COLO668 (cell line): ENCODE results near the gene KCNS1.

Source experiments
- DNase-seq: peaks from one replicate; lab custom pipeline; 2025; ENCODE audit not compliant: unreplicated experiment; lab: John Stamatoyannopoulos, UW

KCNS1 gene

GRCh38 chr20:45110301-45110700 lies 9.4 kb upstream of the KCNS1 start:
- no peak for DNase-seq

GRCh38 chr20:45109634-45110033 lies 8.7 kb upstream of the KCNS1 start:
- no peak for DNase-seq

- DNase-seq = no peak
These were observed 4.4 kb upstream of the KCNS1 start for GRCh38 chr20:45105317-45105716.

GRCh38 chr20:45104786-45105185 lies 3.9 kb upstream of the KCNS1 start:
- no peak for DNase-seq

- DNase-seq = no peak
These were observed 2.1 kb upstream of the KCNS1 start for GRCh38 chr20:45103072-45103471.

GRCh38 chr20:45101333-45101850 lies 465 bp upstream of the KCNS1 start:
- no peak for DNase-seq

- DNase-seq = no peak
These were observed 2.7 kb downstream of the KCNS1 start for GRCh38 chr20:45098103-45098773.

GRCh38 chr20:45097485-45098102 lies 3.3 kb downstream of the KCNS1 start:
- DNase-seq = no peak

- no peak for DNase-seq
These were observed 4.1 kb downstream of the KCNS1 start for GRCh38 chr20:45096781-45097180.

- peak; percentile 45 for DNase-seq
These were observed 5.1 kb downstream of the KCNS1 start for GRCh38 chr20:45095805-45096238.

- no peak for DNase-seq
These were observed 5.9 kb downstream of the KCNS1 start for GRCh38 chr20:45094864-45095574.

GRCh38 chr20:45094201-45094600 lies 6.7 kb downstream of the KCNS1 start:
- no peak for DNase-seq

GRCh38 chr20:45092898-45093297 lies 8.0 kb downstream of the KCNS1 start:
- DNase-seq = no peak

- DNase-seq = no peak
These were observed 9.6 kb downstream of the KCNS1 start for GRCh38 chr20:45091366-45091765.

- DNase-seq = no peak
These were observed 10.4 kb downstream of the KCNS1 start for GRCh38 chr20:45090481-45090880.

- DNase-seq = no peak
These were observed 12.7 kb downstream of the KCNS1 start for GRCh38 chr20:45088247-45088646.

- DNase-seq = no peak
These were observed 13.1 kb downstream of the KCNS1 start for GRCh38 chr20:45087814-45088213.

GRCh38 chr20:45087097-45087790 lies 13.7 kb downstream of the KCNS1 start:
- DNase-seq = no peak

GRCh38 chr20:45085867-45086266 lies 15.1 kb downstream of the KCNS1 start:
- no peak for DNase-seq

- no peak for DNase-seq
These were observed 15.6 kb downstream of the KCNS1 start for GRCh38 chr20:45085289-45085688.

- DNase-seq = no peak
These were observed 17.8 kb downstream of the KCNS1 start for GRCh38 chr20:45083127-45083526.
